Medulla oblongata (tissue), 1 donor: Measurements from ENCODE around the gene KRTAP2-3.

ENCODE experiments used
- DNase-seq: peaks from one replicate; pipeline ENCODE4 v3.0.0-alpha.2; 2015; ENCODE audit errors: extremely low spot score

The KRTAP2-3 gene

DNA sequence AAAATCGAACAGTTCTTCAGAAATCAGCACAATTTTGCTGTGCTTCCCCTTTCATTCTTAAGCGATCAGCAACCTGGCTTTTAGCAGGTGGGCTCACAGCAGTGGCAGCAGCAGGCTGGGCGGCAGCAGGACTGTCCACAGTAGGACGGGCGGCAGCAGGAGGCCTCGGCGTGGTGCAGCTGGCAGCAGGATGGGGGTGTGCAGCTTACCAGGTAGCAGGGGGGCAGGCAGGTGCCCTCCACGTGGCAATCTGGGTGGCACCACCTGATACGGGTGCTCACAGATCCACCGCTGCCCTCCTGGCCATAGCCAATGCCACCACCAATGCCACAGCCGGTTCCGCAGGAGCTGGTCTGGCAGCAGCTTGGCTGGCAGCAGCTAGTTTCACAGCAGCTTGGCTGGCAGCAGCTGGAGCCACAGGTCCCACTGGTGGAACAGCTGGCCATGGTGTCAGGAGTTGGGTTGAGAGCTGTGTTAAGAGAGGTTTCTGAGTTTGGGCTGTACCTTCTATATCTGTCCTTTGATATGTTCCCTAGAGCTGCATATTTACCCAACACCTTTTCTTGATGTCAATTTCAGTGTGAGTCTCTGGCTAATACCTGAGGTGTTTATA is 30.2 kb downstream of the KRTAP2-3 start, which contains the start of gene KRTAP1-4:
TSS of gene KRTAP1-4 (minus strand) at position 563 of the 613 bp plus-strand sequence. CDS start at position 446, 117 bp downstream.
- no peak for DNase-seq

DNA sequence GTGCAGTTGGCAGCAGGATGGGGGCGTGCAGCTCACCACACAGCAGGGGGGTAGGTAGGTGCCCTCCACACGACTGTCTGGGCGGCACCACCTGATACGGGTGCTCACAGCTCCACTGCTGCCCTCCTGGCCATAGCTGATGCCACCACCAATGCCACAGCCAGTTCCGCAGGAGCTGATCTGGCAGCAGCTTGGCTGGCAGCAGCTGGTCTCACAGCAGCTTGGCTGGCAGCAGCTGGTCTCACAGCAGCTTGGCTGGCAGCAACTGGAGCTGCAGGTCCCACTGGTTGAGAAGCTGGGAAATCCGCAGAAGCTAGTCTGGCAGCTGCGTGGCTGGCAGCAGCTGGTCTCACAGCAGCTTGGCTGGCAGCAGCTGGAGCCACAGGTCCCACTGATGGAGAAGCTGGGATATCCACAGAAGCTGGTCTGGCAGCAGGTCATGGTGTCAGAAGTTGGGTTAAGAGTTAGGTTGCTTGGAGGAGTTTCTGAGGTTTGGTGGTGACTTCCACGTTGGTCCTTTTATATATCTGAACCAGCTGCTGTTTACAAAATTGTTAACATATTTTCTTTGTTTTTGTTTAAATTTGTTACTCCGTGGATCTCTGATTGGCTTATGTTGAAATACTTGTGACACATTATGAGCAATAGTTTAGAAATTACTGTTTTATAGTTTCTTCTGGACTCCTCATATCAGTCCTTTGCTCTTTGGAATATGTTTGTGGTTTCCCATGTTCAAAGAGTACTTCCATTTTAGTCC is 33.0 kb downstream of the KRTAP2-3 start, which contains the start of gene KRTAP1-5:
TSS of gene KRTAP1-5 (minus strand) at position 494 of the 757 bp plus-strand sequence. CDS start at position 441, 53 bp downstream.
- no peak for DNase-seq

GRCh38 chr17:41024697-41025096 is 35.2 kb downstream of the KRTAP2-3 start:
- no peak for DNase-seq

DNA sequence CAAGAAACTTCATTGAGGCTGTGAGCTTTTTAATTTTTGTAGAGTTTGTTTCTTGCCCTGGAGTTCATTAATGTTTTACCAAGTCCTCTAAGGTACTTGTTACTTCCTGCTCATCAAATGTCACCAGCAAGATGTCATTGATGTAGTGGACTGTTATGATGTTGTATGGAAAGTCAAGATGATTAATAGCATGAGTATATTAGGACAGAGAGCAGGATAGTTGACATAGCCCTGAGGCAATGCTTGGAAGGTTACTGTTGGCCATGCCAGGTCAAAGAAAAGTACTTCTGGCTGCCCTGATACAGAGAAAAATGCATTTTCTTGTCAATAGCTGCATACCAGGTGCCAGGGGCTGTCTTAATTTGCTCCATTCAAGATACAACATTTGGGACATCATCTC is 39.6 kb downstream of the KRTAP2-3 start:
- no peak for DNase-seq

- no peak for DNase-seq
Observed at GRCh38 chr17:41019415-41019814, 40.5 kb downstream of the KRTAP2-3 start.

GRCh38 chr17:41018541-41018940 is 41.4 kb downstream of the KRTAP2-3 start:
- no peak for DNase-seq

- no peak for DNase-seq
Observed at GRCh38 chr17:41016578-41017215, 43.2 kb downstream of the KRTAP2-3 start.

GRCh38 chr17:41015454-41015853 is 44.5 kb downstream of the KRTAP2-3 start:
- DNase-seq = no peak

DNA sequence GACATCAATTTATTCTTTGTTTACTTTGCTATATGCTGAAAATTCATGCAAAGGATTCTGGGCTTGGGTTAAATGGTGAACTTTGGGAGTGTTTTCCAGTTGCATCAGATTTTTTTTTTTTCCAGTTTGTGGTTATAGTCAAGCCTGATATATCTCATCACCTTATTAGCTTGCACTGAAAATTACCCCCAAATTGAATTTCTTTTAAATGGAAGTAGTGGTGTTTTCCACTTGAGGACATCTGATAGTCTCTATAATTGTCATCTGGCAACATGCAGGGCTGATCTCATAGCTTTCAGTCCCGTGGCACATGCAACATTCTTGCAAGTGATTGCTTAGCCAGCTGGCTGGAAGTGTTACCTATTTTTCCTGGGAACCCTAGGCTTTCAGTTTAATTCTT is 46.3 kb downstream of the KRTAP2-3 start:
- no peak for DNase-seq

GRCh38 chr17:41013181-41013580 is 46.7 kb downstream of the KRTAP2-3 start:
- DNase-seq = no peak

DNA sequence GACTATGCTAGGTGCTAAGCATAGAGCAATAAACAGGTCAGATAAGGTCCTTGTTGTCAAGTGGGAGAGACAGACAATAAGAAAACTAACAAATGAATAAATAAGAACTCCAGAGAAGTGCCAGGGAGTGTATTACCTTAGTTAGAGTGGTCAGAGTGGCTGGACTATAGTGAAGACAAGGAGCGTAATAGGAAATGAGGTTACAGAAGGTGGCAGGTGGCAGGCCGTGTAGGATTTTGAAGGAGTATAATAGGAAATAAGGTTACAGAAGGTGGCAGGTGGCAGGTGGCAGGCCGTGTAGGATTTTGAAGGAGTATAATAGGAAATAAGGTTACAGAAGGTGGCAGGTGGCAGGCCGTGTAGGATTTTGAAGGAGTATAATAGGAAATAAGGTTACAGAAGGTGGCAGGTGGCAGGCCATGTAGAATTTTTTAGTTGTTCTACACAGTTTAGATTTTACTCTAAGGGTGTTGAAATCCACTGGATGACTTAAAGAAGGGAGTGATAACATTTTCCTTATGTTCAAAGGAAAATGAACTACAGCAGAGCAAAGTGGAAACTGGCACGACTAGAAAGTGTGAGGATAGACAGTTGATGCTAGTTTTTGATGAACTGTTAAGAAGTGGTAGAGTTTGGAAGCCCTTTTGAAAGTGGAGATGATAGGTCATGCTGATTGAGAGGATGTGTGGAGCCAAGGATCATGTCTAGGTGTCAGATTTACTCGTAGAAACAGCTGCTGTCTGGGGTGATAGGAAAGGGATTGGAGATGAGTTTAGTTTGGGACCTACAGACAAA is 47.4 kb downstream of the KRTAP2-3 start:
- no peak for DNase-seq

DNA sequence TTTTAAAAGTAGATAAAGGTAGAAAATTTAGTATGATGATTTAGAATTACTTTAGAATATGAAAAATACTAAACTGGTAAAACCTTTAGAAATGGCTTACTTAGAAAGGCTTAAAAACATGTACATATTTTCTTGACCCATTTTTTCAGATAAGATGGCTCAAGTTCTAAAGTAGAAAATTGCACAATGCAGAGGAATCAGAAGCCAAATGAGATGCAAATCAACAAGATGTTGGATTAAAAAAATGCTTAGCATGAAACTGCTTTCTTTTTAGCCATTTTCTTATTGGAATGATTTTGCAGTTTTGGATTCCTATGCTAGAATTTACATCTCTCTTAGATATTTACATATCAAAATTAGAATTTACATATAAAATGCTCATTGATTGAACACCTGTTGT is 49.5 kb downstream of the KRTAP2-3 start:
- DNase-seq = no peak

DNA sequence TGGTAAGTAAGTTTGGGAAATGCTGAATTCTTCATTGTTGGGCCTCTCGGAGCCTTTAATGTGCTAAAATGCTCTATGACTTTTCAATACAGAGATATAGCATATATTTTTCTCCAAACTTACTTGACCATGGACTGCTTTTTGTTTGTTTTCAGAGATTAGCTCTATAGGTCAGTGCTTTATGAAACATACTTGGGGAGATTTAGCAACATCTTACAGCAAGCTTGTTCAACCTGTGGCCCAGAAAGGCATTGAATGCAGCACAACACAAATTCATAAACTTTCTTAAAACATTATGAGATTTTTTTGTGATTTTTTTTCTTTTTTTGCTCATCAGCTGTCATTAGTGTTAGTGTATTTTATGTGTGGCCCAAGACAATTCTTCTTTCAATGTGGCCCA is 50.0 kb downstream of the KRTAP2-3 start:
- no peak for DNase-seq

DNA sequence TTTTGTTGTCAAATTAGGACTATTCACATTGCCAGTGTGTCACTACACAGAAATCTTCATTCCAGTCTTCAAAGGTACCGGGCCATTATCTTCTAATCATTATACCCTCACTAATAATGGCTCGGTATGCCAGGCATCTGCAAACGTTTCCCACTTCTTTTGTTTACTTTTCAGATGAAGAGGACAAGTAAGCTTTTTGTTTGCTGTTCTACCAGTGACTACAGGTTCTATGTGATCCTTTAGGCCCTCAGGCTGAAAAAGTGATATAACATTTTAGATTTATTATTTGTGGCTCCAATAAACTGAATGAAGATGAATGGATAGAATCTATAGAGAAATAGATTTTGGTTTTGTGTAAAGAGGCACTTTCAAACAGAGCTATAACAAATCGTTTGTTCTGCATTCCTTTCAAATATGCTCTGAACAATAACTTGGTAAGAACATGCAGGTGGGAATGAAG is 50.6 kb downstream of the KRTAP2-3 start:
- no peak for DNase-seq
